Heart left ventricle (tissue), 16 donors: Measurements from ENCODE around the gene PCBP3. TPM values are rescaled to one million over a fixed set of nuclear protein-coding genes. Genes with fewer than 3 reads are reported as not detected.

Experiments used
- ATAC-seq, 4 donors: fragments of 200-7000 bp; cut with Tn5 transposase; one replicate each; pipeline ENCODE4 v1.9.1; 2020 to 2022; ENCODE audit warnings: moderate library complexity in 4 of 4, mild to moderate bottlenecking in 3 of 4, moderate number of reproducible peaks in 1 of 4
- DNase-seq, 5 donors: peaks; one replicate each; pipeline ENCODE4 v3.0.0-alpha.2; 2020
- H3K27ac ChIP-seq, 12 donors: fragments of 200-600 bp; sonication (generic) in 4 of 12; one replicate each; pipeline versions ENCODE4 v1.5.0 to v1.8.0; 2016 to 2022; ENCODE audit warnings: mild to moderate bottlenecking in 2 of 12
- H3K27me3 ChIP-seq, 9 donors: fragments of 200-600 bp; sonication (generic) in 2 of 9; one replicate each; pipeline versions ENCODE4 v1.5.1 to v1.8.0; 2016 to 2022; ENCODE audit warnings: mild to moderate bottlenecking in 3 of 9
- H3K36me3 ChIP-seq, 9 donors: fragments of 200-600 bp; sonication (generic) in 2 of 9; one replicate each; pipeline versions ENCODE4 v1.5.0 to v1.8.0; 2018 to 2022; ENCODE audit warnings: mild to moderate bottlenecking in 2 of 9
- H3K4me1 ChIP-seq, 12 donors: fragments of 200-600 bp; sonication (generic) in 4 of 12; one replicate each; pipeline versions ENCODE4 v1.5.0 to v1.8.0; 2016 to 2022; ENCODE audit warnings: mild to moderate bottlenecking in 3 of 12
- H3K4me3 ChIP-seq, 12 donors: fragments of 200-600 bp; sonication (generic) in 4 of 12; one replicate each; pipeline versions ENCODE4 v1.5.0 to v1.8.0; 2017 to 2022; ENCODE audit warnings: mild to moderate bottlenecking in 9 of 12, moderate library complexity in 4 of 12
- H3K9me3 ChIP-seq, 12 donors: fragments of 200-600 bp; sonication (generic) in 4 of 12; one replicate each; pipeline versions ENCODE4 v1.5.0 to v1.8.0; 2016 to 2022; ENCODE audit warnings: mild to moderate bottlenecking in 1 of 12
- POLR2A ChIP-seq, 2 donors: fragments of 450-650 bp; IDR thresholded peaks; one replicate each; pipeline ENCODE4 v1.6.1; 2017; ENCODE audit warnings: antibody characterized with exemption in 2 of 2, mild to moderate bottlenecking in 2 of 2, moderate library complexity in 2 of 2
- WGBS, 4 donors: extraction: QIAGEN DNeasy Blood & Tissue Kit in 2 of 4; methylation state at CpG; one replicate each; pipeline versions ENCODE4 v1.1.5 to v1.1.7; 2013 to 2018; 5-methylcytosine and 5-hydroxymethylcytosine counted together
- intact Hi-C, 10 donors: fragments of 100-400 bp; cut with DNase I; formaldehyde crosslinking; loops; one replicate each; pipeline versions ENCODE4 v1.11.1 to v1.14.2; 2022
- polyA plus RNA-seq, 2 donors: library from polyadenylated mRNA; stranded (reverse); fragments of 200-250 nt; gene quantifications; one replicate each; pipeline ENCODE4 v1.2.3, GENCODE V29; 2013
- total RNA-seq, 9 donors: library from RNA; depleted of rRNA in 2 of 9; stranded (reverse); fragments of >200 nt in 2 of 9; fragmentation: NEBNext Ultra II Directional in 3 of 9; extraction: Animal tissue kit (Norgen Biotek cat#: 25700) in 3 of 9; gene quantifications; one replicate each; pipeline versions ENCODE4 v1.1.0 to v1.2.4, GENCODE V29; 2016 to 2023
- TF ChIP-seq, protein P1 (sequence below), 12 donors: fragments of 200-600 bp; sonication (generic) in 4 of 12; IDR thresholded peaks; one replicate each; pipeline versions ENCODE4 v1.5.0 to v1.8.0; 2018 to 2022; ENCODE audit warnings: antibody characterized with exemption in 12 of 12, mild to moderate bottlenecking in 5 of 12
- donor health status: ischemic (EF 13 %, LVEDD 7.1; RV severe dilation, severe dysfunction).
- donor health status: healthy with polysubstance abuse.
- donor health status: DM: no; HTN: yes; CAD: no.
- donor health status: DM: no; HTN: no; CAD: no.
- donor health status: ischemic (EF 25% LVEDD 6.9; RV normal size, moderate dysfunction).
- donor health status: ischemic (EF 25% LVEDD 5.7; RV mildly dilated, moderate dysfunction).
- donor health status: healthy.
- donor health status: DM: yes; HTN: yes; CAD: no.
- donor health status: ischemic (EF 35%, LVEDD 5.7; RV mildly dilated, moderate dysfunction).
- donor health status: nonischemic (EF 11% LVEDD 7.7; RV severe dilation, severe dysfunction).
- donor health status: DM: yes; HTN: yes; CAD: no.
- donor health status: PGD.
- donor health status: ischemic (EF 29% LVEDD 5.4; RV normal size, mild dysfunction).
- donor health status: nonischemic (EF 23%, LVEDD 6.1; RV moderate dilation, normal function).

PCBP3 gene
- total and polyA plus RNA-seq, 11 donors = 0.72 to 11.4 (median 2.5) TPM; not detected in 1

DNA sequence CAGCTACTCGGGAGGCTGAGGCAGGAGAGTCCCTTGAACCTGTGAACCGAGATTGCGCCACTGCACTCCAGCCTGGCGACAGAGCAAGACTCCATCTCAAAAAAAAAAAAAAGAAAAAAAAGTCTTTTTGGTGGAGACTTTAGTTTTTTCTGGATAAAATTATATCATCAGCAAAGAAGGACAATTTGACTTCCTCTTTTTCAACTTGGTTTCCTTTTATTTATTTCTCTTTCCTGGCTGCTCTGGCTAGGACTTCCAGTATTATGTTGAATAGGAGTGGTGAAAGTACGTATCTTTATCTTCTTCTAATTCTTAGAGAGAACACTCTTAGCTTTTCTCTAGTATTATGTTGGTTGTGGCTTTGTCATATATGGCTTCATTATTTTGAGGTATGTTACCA is 130.8 kb downstream of the PCBP3 start:
- H3K27me3 ChIP-seq = no peaks in the 10 kb centered on the region
- no peak overlapping the region for H3K4me3 ChIP-seq
- H3K36me3 ChIP-seq = no peaks in the 10 kb centered on the region
- no peak for DNase-seq
- H3K9me3 ChIP-seq = peaks cover 0 to 39% (median 17%) of the 10 kb centered on the region in 12 donors
- 70 to 84% (median 80%) methylated on average over 5 of the region's 5 CpGs for WGBS, 4 donors
- no peak overlapping the region for H3K27ac ChIP-seq
- no peak for ATAC-seq
- intact Hi-C loops = no loop called here
- H3K4me1 ChIP-seq = no peaks in the 10 kb centered on the region
- no peak for TF ChIP-seq POLR2A (IDR thresholded peaks at IDR 0.05)
- TF ChIP-seq, protein P1, sequence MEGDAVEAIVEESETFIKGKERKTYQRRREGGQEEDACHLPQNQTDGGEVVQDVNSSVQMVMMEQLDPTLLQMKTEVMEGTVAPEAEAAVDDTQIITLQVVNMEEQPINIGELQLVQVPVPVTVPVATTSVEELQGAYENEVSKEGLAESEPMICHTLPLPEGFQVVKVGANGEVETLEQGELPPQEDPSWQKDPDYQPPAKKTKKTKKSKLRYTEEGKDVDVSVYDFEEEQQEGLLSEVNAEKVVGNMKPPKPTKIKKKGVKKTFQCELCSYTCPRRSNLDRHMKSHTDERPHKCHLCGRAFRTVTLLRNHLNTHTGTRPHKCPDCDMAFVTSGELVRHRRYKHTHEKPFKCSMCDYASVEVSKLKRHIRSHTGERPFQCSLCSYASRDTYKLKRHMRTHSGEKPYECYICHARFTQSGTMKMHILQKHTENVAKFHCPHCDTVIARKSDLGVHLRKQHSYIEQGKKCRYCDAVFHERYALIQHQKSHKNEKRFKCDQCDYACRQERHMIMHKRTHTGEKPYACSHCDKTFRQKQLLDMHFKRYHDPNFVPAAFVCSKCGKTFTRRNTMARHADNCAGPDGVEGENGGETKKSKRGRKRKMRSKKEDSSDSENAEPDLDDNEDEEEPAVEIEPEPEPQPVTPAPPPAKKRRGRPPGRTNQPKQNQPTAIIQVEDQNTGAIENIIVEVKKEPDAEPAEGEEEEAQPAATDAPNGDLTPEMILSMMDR (IDR thresholded peaks at IDR 0.05) = no peak

DNA sequence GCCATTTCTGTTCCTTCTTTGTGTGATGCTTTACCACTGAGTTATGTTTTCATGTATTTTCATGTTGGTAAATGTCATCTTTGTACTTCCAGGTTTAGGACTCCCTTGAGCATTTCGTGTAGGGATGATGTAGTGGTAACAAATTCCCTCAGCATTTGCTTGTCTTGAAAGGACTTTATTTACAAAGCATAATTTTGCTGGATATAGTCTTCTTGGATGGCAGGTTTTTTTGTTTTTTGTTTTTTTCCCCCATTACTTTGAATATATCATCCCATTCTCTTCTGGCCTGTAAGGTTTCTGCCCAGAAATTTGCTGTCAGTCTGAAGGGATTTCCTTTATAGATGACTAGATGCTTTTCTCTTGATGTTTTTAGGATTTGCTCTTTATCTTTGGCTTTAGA is 133.4 kb downstream of the PCBP3 start:
- H3K4me1 ChIP-seq = no peaks in the 10 kb centered on the region
- H3K27me3 ChIP-seq = no peaks in the 10 kb centered on the region
- TF ChIP-seq, protein P1 (IDR thresholded peaks at IDR 0.05) = no peak
- no peak for ATAC-seq
- intact Hi-C loops = loop anchor here in 1 of 10 donors (5.0 kb wide), 1 partner anchor 50 kb away; no protein-coding TSS in a partner anchor
- peaks cover 0 to 42% (median 17%) of the 10 kb centered on the region in 12 donors for H3K9me3 ChIP-seq
- no peak overlapping the region for H3K27ac ChIP-seq
- WGBS, 4 donors = 76 to 83% (median 83%) methylated on average over 1 of the region's 1 CpG
- H3K4me3 ChIP-seq = no peak overlapping the region
- no peaks in the 10 kb centered on the region for H3K36me3 ChIP-seq
- DNase-seq = no peak

DNA sequence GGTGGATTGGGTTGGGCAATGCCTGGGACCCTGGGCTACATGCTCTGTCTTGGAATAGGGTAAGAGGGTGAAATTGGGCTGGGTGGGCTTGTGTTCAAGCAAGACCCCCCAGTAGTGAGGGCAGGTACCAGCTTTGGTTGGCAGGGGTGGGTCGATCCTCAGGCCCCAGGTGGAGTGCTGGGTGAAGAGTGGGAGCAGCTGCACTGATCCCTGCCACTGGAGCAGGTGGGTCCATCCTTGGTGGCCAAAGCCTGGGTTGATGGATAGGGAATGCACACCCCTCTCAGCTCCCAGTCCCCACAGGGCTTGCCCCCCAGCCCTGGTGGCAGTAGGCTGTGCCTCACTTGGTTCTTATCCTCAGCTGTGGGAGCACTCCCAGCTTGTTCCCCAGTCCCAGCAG is 135.2 kb downstream of the PCBP3 start:
- intact Hi-C loops = loop anchor here in 1 of 10 donors (5.0 kb wide), 1 partner anchor 51 kb away; no protein-coding TSS in a partner anchor
- no peak for ATAC-seq

DNA sequence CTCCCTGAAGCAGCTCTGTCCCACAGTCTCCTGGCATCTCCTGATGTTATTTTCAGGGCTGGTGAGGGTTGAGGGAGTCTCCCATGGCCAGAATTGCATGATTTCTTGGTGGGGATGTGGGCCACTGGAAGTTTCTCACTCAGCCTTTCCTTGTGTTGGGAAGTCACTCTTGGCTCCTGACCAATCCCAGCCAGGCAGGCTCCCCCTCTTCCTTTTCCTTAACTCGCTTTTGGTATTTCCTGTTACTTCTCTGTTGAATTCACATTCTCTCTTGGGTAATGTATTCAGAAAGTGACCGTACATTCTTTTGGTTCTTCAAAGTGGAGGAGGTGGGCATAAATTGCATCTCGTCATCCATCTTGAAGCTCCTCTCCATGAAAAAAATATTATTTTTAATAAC is 135.7 kb downstream of the PCBP3 start:
- no peak for ATAC-seq
- intact Hi-C loops = loop anchor here in 1 of 10 donors (5.0 kb wide), 1 partner anchor 52 kb away; no protein-coding TSS in a partner anchor
- WGBS, 4 donors = 48 to 66% (median 54%) methylated on average over 3 of the region's 3 CpGs

More for the DNA sequence above, 135.2 kb downstream of the PCBP3 start:
- Histone ChIP-seq H3K27me3 (no peaks in the 10 kb centered on the region), H3K9me3 (peaks cover 0 to 32% (median 13%) of the 10 kb centered on the region in 12 donors), H3K36me3 (no peaks in the 10 kb centered on the region), H3K27ac (no peak overlapping the region), H3K4me1 (no peaks in the 10 kb centered on the region), H3K4me3 (no peak overlapping the region)
- 74 to 100% (median 86%) methylated on average over 1 of the region's 1 CpG for WGBS, 4 donors
- TF ChIP-seq POLR2A (IDR thresholded peaks at IDR 0.05) = no peak
- TF ChIP-seq, protein P1 (IDR thresholded peaks at IDR 0.05) = no peak
- DNase-seq = peak in 1 of 5 donors; percentile 59

More for the DNA sequence above, 135.7 kb downstream of the PCBP3 start:
- no peaks in the 10 kb centered on the region for H3K27me3 ChIP-seq
- no peak overlapping the region for H3K4me3 ChIP-seq
- no peaks in the 10 kb centered on the region for H3K36me3 ChIP-seq
- no peak for DNase-seq
- TF ChIP-seq, protein P1 (IDR thresholded peaks at IDR 0.05) = no peak
- TF ChIP-seq POLR2A (IDR thresholded peaks at IDR 0.05) = no peak
- no peak overlapping the region for H3K27ac ChIP-seq
- peaks cover 0 to 32% (median 12%) of the 10 kb centered on the region in 12 donors for H3K9me3 ChIP-seq
- no peaks in the 10 kb centered on the region for H3K4me1 ChIP-seq
